Activated CD4-positive, alpha-beta T cell treated with anti-CD3 and anti-CD28 coated beads for 24 hours (primary cell): ENCODE results near the gene MAP2K6.
A peak's percentile ranks its signal among the peaks of the same experiment; 100 is the strongest.

ENCODE experiments used
- DNase-seq, 2 donors: peaks; one replicate each; pipeline ENCODE4 v3.0.0-alpha.2; 2020; ENCODE audit warnings: low read depth in 2 of 2

MAP2K6 gene

DNA sequence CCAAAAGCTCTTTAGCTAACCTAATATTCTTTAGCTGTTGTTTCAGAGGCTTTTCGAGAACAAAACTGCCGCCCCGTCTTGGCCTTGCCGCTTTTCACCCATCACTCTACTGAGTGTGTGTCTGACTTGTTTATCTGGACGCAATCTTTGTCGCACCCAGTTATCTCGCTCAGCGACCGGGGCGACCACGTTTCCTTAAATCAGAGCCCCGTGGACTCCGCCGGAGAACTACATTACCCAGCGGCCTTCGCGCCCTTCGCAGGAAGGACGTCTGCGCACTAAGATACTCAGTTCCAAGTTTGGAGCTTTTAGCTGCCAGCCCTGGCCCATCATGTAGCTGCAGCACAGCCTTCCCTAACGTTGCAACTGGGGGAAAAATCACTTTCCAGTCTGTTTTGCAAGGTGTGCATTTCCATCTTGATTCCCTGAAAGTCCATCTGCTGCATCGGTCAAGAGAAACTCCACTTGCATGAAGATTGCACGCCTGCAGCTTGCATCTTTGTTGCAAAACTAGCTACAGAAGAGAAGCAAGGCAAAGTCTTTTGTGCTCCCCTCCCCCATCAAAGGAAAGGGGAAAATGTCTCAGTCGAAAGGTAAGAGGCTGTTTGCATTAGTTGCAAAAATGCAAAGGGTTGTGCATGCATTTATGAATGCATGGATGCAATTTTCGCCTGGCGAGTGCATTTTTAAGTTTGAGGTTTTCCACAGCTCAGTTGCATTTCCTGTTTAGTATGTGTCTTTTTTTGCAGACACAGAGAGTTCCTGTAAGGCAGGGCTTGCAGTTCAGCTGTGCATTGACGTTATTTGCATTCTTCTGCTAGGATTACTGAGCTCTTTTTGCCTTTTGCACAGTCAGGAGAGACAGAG lies at the start of gene MAP2K6:
MAP2K6 (plus strand) TSS at position 290 of the 867 bp plus-strand sequence; CDS start at position 578, 288 bp downstream.
- peak; percentile 68 to 70 for DNase-seq

DNA sequence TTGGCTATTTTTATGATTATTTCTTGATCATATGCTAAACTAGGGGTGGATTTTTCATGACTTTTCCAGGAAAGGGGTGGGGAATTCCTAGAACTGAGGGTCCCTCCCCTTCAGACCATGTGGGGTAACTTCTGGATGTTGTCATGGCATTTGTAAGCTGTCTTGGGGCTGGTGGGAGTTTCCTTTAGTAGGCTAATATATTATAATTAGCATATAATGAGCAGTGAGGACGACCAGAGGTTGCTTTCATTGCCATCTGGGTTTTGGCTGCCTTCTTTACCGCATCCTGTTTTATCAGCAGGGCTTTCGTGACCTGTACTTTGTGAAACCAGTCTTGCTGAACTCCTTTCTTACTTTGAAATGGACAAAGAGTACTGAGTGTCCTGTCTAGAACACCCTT lies 47.2 kb upstream of the MAP2K6 start:
- DNase-seq: no peak

DNA sequence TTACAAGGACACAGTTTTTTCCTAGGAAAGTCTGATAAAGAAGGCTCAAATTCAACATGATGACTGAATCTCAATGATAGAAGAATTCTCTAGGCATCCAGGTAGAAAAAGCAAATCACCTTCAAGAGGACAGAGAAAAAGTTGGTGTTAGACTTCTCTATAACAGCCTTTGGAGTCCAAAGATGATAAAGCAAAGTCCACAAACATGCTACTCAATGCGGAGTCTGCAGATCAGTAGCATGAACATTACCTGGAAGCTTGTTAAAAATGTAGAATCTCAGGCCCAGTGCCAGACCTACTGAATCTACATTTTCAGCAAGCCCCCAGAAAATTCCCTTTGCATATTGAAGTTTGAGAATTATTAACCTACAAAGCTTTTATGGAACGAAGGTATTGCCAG lies 41.4 kb upstream of the MAP2K6 start:
- no peak for DNase-seq

DNA sequence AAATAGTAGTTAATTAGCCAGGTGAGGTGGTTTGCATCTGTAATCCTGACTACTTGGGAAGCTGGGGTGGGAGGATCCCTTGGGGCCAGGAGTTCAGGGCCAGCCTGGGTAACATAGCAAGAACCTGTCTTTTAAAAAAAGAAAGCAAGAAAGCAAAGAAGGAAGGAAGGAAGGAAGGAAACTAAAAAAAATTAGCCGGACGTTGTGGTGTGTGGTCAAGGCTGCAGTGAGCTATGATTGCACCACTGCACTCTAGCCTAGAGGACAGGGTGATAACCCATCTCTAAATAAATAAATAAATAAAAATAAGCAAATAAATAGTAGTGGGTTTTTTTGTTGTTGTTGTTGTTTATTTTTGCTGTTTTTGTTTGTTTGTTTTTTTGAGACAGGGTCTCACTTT lies 39.3 kb upstream of the MAP2K6 start:
- no peak for DNase-seq

DNA sequence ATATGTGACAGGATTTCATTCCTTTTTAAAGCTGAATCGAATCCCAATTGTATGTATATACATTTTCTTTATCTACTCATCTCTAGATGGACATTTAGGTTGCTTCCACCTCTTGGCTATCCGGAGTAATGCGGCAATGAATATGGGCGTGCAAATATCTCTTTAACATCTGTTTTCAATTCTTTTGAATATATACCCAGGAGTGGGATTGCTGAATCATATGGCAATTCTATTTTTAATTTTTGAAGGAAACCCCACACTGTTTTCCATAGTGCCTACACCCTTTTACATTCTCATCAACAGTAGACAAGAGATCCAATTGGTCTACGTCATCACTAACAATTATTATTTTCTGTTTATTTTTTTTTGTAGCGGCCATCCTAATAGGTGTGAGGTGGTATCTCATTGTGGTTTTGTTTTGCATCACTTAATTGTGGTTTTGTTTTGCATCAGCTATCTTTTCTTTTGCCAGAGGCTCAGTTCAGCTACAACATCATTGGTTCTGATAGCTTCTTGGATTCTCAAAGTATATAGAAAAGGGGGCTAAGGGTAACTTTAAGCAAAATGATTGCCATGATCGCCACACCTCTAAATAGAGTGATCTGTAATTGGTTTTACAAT lies 25.6 kb upstream of the MAP2K6 start:
- DNase-seq: no peak

DNA sequence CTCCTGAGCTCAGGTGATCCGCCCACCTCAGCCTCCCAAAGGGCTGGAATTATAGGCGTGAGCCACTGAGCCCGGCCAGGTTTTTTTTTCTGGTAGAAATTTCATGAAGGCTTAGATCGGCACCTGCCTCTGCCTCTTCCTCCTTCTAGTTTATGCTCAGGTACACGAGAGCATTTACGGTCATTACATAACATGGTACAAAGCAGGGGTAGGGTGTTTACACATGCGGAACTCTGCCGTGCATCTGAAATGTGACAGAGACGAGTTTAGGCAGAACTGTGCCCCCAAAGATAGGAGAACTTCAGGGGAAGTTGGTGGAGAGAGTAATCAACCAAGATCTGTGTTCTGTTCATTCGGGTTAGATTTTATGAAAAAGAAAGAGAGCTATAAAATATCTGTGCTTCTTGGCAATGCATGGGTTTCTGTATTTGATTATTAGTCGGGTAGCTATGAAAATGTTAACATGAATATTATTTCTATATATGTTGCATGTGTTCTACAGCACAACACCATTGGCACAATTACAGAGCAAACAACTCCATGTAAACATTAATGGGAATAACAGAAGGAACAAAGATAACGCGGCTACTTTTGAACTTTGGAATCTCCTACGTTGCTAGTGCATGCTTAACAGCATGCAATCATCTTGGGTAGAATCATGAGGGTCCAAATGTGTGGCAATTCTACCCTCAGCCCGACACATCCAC lies 23.5 kb upstream of the MAP2K6 start:
- no peak for DNase-seq

DNA sequence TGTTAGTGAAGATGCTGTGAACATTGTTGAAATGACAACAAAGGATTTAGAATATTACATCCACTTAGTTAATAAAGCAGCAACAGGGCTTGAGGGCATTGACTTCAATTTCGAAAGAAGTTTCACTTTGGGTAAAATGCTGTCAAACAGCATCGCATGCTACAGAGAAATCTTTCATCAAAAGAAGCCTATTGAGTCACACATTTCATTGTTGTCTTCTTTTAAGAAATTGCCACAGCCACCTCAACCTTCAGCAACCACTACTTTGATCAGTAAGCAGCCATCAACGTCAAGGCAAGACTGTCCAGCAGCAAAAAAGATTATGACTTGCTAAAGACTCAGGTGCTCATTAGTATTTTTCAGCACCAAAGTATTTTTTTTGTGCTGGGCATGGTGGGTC lies 13.2 kb upstream of the MAP2K6 start:
- no peak for DNase-seq

DNA sequence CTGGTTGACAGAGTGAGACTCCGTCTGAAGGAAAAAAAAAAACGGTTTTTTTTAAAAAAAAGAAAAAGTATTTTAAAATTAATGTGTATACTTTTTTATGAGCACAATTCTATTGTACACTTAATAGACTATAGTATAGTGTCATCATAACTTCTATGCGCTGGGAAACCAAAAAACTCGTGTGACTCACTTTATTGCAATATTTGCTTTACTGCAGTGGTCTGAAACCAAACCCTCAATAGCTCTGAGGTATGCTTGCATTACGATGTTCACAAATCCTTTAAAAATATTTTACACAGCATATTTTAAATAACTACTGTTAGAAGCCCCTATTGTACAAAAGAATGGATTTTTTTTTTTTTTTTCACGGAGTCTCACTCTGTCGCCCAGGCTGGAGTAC lies 12.4 kb upstream of the MAP2K6 start:
- DNase-seq: no peak

DNA sequence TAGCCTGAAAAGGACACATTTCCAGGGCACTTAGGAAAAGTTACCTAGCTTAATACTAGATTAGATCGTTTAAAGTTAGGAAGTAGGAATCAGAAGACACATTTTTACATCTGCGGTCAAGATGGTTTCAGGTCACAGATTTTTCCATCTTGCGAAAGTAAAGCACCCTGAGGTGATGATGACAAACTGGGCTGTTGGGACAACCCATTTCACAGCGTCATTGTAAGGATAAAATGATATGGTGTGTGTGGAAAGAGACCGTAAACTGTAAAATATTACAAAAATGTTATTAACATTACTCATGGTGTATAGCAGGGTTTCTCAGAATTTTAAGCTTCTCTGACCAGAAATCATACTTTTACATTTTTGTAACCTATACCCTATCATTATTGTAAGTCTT lies 10.1 kb upstream of the MAP2K6 start:
- DNase-seq: no peak

DNA sequence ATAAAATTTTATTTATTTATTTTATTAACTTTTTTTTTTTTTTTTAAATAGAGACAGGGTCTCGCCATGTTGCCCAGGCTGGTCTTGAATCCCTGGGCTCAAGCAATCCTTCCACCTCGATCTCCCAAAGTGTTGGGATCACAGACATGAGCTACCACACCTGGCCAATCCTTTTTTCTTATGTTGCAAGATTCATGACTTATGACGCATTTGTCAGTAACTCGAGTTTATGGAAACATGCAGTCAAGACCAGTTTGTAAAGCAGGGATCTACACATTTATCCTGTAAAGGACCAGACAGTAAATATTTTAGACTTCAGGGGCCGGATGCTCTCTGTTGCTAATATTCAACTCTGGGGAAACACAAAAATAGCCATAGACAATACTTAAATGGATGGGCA lies 9.4 kb upstream of the MAP2K6 start:
- DNase-seq: no peak

DNA sequence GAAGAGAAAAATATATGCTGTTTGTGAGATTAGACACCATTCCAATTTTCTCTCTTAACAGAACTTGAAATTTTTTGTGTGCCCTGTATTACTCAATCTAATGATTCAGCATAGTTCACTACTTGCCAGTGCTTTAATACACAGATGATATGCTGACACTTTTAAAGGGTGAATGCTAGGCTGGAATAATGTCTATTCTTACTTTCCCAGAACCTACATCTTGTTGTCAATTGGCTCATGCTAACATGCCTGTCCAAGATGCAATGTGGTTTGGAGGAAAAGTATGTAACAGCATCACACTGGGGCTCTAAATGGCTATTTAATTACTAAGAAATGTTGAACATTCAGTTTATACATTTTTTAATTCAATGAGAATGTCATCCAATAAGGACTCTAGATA lies 7.6 kb upstream of the MAP2K6 start:
- no peak for DNase-seq

DNA sequence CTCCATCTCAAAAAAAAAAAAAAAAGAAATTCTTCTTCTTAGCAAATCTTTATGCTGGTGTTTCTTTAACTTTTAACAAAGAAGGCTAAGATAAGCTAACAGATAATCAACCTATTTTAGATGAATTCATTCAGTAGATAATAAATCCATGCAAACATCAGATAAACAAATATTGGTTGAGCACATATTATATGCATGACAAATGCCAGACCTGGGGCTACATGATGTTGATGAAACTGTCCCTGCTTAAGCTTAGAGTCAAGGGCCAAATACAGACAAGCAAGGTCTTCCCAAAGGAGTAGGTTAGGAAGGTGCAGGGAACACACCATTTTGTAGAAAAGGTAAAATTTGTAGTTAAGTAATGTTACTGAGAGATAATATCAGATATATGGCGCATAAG lies 6.7 kb upstream of the MAP2K6 start:
- no peak for DNase-seq

DNA sequence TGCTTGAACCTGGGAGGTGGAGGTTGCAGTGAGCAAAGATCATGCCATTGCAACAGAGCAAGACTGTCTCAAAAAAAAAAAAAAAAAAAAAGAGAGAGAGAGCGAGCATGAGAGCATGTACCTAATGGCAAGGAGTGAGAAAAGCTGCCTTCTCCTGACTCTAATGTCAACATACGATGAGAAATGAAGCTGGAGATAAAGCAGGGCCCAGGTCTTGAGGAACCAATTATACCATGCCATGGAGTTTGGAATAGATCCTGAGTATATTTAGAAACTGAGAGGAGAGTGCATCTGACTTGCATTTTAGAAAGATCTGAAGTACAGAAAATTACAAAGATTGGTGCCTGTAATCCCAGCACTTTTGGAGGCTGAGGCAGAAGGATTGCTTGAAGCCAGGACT lies 3.8 kb upstream of the MAP2K6 start:
- DNase-seq: no peak

DNA sequence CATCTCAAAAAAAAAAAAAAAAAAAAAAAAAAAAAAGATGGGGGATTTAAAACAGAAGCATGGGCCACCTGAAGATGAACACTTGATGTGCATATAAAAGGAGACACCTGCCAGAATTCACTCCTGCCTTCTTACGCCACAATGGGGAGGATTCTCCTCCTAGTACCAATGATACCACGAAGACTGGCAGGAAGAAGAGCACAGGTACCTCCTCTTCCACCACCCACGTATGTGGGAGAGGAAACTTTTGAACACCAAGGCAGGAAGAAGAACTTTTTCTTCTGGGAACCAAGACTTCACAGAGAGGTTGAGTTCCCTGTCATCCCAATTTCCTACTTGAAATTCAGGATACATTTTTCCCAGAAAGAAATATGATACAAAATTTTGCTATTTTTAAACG lies 2.7 kb upstream of the MAP2K6 start:
- DNase-seq: no peak

DNA sequence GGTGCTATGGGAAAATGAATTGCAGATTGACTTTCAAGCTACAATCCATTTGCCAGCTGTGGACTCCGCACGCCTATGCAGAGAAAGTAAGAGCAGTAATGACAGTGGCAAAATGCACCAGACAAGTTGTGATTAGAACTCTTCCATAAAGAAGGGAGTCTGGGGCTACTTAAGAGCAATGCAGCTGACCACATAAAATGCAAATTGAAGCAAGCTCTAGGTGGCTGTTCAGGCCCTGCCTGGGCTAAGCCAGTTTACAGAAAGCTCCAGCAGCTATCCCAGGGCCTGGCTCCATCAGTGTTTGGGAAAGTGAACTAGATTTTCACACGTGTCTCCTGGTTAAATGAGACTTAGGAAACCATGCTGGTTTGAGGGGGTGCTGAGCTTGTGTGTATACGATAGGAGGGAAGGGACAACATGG lies 2.2 kb upstream of the MAP2K6 start:
- DNase-seq: no peak

DNA sequence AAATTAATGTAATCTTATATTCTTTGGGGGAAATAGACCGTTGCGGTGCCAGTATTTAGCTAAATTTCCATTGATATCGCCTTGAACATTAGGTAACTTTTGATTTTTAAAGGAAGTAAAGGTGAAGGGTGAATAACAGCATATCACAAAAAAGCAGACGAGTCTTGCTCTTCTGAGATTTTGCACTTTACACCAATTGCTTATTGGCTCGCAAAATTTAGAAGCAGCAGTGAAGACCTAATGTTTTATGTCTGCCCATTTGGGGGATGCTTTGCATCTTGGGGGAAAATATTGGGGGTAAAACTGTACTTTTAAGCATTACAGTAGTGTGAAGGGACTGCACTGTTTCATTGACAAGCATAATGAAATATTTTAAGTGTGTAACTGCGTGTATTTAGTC lies 934 bp downstream of the MAP2K6 start:
- DNase-seq: no peak

DNA sequence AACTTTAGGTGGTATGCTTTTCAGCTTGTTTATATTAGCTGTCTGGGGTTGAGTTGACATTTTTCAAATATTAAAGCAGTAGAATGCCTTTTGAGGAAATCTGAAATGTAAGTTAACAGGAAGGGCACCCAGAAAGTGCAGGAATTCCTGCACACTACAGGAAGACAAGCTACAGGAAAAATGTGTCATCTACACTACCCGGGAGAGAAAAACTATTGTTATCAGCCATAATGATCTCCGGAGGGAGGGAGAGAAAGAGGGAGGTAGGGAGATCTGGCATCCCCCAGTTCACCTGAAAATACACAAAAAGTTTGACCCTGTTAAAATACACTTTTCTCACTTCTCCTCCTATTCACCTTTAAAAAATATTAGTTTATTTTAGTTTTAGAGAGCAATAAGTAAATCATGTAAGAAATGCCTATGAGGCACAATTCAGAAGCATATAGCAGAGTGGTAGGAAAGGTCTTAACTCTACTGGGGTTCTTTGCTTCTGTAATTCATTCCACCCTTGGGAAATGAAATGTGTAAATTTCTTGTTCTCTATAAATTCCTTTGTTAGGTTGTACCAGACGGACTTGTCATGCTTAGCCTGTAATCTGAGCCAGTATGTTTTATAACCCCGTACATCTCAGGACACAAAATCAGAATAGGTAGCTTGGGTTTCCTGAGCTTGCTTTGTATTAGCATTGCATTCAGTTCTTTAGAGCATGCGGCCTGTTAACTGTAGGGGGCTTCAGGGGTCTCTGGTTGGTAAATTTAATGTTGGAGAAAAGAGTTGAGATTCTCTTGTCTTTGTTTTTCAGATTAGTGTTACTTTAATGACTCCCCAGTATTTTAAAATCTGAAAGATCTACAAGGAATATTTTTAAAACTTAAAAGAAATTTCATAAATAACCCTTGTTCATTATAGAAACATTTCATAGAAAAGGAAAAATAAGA lies 3.3 kb downstream of the MAP2K6 start:
- DNase-seq: no peak

DNA sequence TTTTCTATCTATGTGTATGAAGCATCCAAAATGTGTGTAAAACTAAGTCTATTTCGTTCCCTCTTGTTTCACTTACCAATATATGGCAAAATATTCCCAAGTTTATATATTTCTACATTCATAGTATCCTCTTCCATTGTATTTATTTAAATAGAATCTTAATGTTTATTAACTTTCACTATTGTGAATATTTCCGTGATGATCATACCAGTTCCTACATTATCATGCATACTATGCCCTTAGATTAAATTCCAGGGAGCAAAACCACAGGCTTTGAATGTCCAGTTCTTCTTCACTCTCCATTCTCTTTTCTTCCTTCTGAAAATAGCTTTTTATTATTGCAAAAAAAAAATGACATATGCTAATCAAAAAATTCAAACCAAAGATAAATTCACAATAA lies 4.0 kb downstream of the MAP2K6 start:
- no peak for DNase-seq

DNA sequence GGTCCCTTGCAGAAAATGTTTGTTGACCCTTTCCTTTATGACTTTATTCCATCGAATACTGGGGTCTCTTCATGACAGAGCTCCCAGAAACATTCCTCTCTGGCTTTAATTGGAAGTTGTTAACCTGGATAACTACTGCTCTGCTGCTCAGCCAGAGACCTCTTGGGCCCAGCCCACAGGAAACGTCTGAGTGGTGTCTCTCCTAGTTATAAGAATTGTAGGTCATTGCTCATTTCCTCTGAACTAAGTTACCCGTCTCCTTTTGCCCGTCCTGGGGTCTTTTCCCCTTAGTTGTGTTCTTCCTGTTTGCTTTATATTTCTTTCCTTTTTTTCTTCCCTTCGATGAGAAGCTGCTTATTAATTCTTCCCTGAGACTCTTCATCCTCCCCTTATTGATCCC lies 9.0 kb downstream of the MAP2K6 start:
- DNase-seq: peak in 1 of 2 donors; percentile 6

DNA sequence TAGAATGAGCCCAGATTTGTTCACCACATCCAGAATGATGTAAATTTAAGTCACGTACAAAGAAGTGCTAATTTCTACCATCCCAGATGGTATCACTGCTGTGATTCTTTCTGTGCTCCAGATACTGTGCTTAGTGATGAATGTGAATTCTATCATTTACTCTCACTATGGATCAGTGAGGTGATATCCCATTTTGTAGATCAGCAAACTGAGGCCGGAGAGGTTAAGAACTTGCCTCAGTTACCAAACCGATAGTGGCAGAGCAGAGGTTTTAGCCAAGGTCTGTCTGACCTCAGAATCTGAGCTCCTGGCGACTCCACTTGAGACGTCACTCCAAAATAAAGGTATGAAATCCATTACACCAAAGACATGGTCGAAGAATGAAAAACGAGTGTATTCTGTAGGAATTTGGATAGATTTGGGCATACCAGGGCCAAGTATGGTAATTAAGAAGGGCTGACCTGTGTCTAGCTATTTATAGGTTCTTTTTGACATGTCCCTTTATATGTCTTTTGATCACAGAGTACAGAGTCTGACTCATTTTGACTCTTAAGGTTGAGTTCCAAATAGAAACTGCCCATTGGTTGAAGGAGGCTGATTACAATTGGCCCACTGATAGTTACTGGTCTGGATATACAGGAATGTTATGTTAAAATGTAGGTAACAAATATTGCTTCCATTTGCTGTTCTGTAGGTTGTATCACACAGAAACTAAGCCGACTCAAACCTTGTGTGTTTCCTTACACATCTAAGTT lies 10.0 kb downstream of the MAP2K6 start:
- DNase-seq: no peak

DNA sequence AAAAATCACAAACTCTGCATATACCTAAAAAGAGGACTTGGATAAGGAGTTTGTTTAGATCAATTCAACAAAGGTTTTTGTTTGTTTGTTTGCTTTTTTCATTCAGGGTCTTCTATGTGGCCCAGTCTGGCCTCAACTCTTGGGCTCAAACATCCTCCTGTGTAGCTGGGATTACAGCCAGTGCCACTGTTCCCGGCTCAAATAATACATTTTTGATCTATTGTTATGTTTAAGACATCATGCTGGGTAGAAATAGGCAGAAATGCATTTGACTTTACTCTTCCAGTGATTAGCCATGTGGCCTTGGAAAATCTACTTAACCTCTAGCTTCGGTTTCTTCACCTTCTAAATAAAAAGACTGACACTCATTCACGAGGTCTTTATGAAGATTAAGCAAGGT lies 11.5 kb downstream of the MAP2K6 start:
- DNase-seq: no peak
